Breast epithelium (tissue), 3 donors: Measurements from ENCODE around the gene PSMB11.
"Not testable (repeated sequence)": the region's sequence is repeated elsewhere in the genome, so short reads cannot be mapped to it uniquely, and the experiment has no call there.

ENCODE experiments used
- POLR2A ChIP-seq: fragments of 450-650 bp; IDR thresholded peaks from one replicate; pipeline ENCODE4 v1.6.1; 2016; ENCODE audit warnings: antibody characterized with exemption, mild to moderate bottlenecking, moderate library complexity
- POLR2AphosphoS5 ChIP-seq, 3 donors: sonication (generic); formaldehyde crosslinking; IDR thresholded peaks; one replicate each; pipeline ENCODE4 v1.6.1; 2017; ENCODE audit warnings: antibody characterized with exemption in 3 of 3
- TF ChIP-seq, protein P1 (sequence below), 3 donors: fragments of 450-650 bp; IDR thresholded peaks; one replicate each; pipeline ENCODE4 v1.5.1; 2016 to 2017; ENCODE audit warnings: antibody characterized with exemption in 3 of 3, mild to moderate bottlenecking in 3 of 3, moderate library complexity in 3 of 3

DNA sequence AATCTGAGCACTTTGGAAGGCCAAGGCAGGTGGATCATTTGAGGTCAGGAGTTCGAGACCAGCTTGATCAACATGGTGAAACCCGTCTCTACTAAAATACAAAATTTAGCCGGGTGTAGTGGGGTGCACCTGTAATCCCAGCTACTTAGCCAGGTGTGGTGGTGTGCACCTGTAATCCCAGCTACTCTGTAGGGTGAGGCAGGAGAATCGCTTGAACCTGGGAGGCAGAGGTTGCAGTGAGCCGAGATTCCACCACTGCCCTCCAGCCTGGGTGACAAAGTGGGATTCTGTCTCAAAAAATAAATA, 28.3 kb upstream of the PSMB11 start:
- TF ChIP-seq, protein P1, sequence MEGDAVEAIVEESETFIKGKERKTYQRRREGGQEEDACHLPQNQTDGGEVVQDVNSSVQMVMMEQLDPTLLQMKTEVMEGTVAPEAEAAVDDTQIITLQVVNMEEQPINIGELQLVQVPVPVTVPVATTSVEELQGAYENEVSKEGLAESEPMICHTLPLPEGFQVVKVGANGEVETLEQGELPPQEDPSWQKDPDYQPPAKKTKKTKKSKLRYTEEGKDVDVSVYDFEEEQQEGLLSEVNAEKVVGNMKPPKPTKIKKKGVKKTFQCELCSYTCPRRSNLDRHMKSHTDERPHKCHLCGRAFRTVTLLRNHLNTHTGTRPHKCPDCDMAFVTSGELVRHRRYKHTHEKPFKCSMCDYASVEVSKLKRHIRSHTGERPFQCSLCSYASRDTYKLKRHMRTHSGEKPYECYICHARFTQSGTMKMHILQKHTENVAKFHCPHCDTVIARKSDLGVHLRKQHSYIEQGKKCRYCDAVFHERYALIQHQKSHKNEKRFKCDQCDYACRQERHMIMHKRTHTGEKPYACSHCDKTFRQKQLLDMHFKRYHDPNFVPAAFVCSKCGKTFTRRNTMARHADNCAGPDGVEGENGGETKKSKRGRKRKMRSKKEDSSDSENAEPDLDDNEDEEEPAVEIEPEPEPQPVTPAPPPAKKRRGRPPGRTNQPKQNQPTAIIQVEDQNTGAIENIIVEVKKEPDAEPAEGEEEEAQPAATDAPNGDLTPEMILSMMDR (IDR thresholded peaks at IDR 0.05): not testable (repeated sequence)
- not testable (repeated sequence) for TF ChIP-seq POLR2AphosphoS5 (IDR thresholded peaks at IDR 0.05); POLR2A
